Measurements from ENCODE around the gene C2orf92. TPM values are rescaled to one million over a fixed set of nuclear protein-coding genes. Genes with fewer than 3 reads are reported as not detected.

Gene C2orf92
- total RNA-seq, 1 experiment from 2014 or later, result 6.9 TPM

- Mint-ChIP-seq H3K27ac (ENCODE audit: unreplicated experiment) (no peak overlapping the region), H3K36me3 (ENCODE audit: insufficient read depth, unreplicated experiment) (no peaks in the 10 kb centered on the region), H3K4me1 (ENCODE audit: low read depth, unreplicated experiment) (peaks cover 8% of the 10 kb centered on the region), H3K9me3 (ENCODE audit: low read depth, unreplicated experiment) (no peaks in the 10 kb centered on the region), H3K27me3 (ENCODE audit: unreplicated experiment) (peaks cover 61% of the 10 kb centered on the region), H3K4me3 (ENCODE audit: low read depth, unreplicated experiment) (no peak overlapping the region)
- CTCF ChIA-PET, result interaction anchor here (0.6 to 4.6 kb wide), 9 partner anchors 9 to 685 kb away, joined by 3 to 21 read pairs (median 5); partner anchors contain the start of genes ACTR1B and COX5B
- intact Hi-C loops (cut with micrococcal nuclease; ENCODE audit: unreplicated experiment), result loop anchor here (1.0 to 5.0 kb wide), 2 partner anchors 487 to 685 kb away; no protein-coding TSS in a partner anchor
- no peak for TF ChIP-seq CTCF (IDR thresholded peaks at IDR 0.05; ENCODE audit: unreplicated experiment)
- no TSS peak for BruUV-seq (replicated peaks)
- DNase-seq, result peak; percentile 73
Measured at GRCh38 chr2:97699765-97700444, 30.4 kb downstream of the C2orf92 start.

DNA sequence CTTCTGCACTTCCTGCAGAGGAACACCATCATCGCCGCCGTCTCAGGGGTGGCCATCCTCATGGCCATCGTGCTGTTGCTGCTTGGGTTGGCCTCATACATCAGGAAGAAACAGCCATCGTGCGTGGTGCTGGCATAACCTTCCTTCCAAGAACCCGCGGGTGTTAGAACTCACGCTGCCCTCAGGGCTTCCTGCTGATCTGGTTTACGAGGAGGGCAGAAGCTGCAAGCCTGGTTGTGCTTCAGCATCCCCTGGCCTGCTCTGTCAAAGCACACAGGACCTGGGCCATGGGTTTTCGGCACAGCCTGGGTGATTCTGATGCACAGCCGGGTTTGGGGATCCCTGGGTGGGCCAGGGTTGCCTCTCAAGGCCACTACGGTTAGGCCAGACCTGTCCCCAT lies 31.7 kb downstream of the C2orf92 start:
- H3K27ac Mint-ChIP-seq (ENCODE audit: unreplicated experiment), result no peak overlapping the region
- CTCF ChIA-PET, result interaction anchor here (1.6 kb wide), 1 partner anchor 684 kb away, joined by 8 read pairs; no protein-coding TSS in a partner anchor
- no peak for TF ChIP-seq CTCF (IDR thresholded peaks at IDR 0.05; ENCODE audit: unreplicated experiment)
- intact Hi-C loops (cut with micrococcal nuclease; ENCODE audit: unreplicated experiment), result loop anchor here (5.0 kb wide), 1 partner anchor 486 kb away; no protein-coding TSS in a partner anchor
- peaks cover 50% of the 10 kb centered on the region for H3K27me3 Mint-ChIP-seq (ENCODE audit: unreplicated experiment)
- H3K4me3 Mint-ChIP-seq (ENCODE audit: low read depth, unreplicated experiment), result no peak overlapping the region
- H3K36me3 Mint-ChIP-seq (ENCODE audit: insufficient read depth, unreplicated experiment), result no peaks in the 10 kb centered on the region
- no peak for DNase-seq
- H3K9me3 Mint-ChIP-seq (ENCODE audit: low read depth, unreplicated experiment), result no peaks in the 10 kb centered on the region
- no peaks in the 10 kb centered on the region for H3K4me1 Mint-ChIP-seq (ENCODE audit: low read depth, unreplicated experiment)
- BruUV-seq (replicated peaks), result no TSS peak

DNA sequence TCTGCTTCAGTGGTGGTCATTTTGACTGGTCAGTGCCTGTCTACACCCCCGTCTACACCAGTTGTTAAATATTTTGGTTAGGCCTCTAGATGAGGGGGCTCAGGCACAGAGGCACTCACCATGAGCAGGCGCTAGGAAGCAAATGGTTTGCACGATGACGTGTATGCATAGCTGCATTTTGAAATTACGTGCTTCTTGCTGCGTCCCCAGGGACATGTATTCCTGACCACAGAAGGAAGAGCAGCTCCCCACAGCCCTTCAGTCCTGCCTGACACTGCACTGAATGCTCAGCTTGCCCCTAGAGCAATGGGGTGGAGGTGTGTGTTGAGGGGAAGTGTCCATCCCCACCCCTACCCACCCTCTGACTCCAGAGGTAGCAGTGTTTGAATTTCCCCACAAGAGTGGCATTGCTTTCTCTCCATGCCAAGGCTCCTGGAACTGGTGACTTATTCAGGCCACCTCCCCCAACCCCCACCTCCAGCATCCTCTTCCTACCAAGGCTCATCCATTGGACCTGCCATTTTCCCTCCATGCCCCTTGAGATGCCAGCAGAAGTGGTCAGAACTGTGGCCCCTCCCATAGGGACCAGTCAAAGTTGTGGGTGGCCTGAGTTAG lies 32.4 kb downstream of the C2orf92 start:
- Mint-ChIP-seq H3K4me1 (ENCODE audit: low read depth, unreplicated experiment) (no peaks in the 10 kb centered on the region), H3K4me3 (ENCODE audit: low read depth, unreplicated experiment) (no peak overlapping the region), H3K27ac (ENCODE audit: unreplicated experiment) (no peak overlapping the region), H3K9me3 (ENCODE audit: low read depth, unreplicated experiment) (no peaks in the 10 kb centered on the region), H3K27me3 (ENCODE audit: unreplicated experiment) (peaks cover 51% of the 10 kb centered on the region), H3K36me3 (ENCODE audit: insufficient read depth, unreplicated experiment) (no peaks in the 10 kb centered on the region)
- CTCF ChIA-PET, result no interaction called here
- TF ChIP-seq CTCF (IDR thresholded peaks at IDR 0.05; ENCODE audit: unreplicated experiment), result no peak
- intact Hi-C loops (cut with micrococcal nuclease; ENCODE audit: unreplicated experiment), result loop anchor here (5.0 kb wide), 1 partner anchor 485 kb away; no protein-coding TSS in a partner anchor
- no peak for DNase-seq
- BruUV-seq (replicated peaks), result no TSS peak

- H3K9me3 Mint-ChIP-seq (ENCODE audit: low read depth, unreplicated experiment), result no peaks in the 10 kb centered on the region
- TF ChIP-seq CTCF (IDR thresholded peaks at IDR 0.05; ENCODE audit: unreplicated experiment), result no peak
- H3K4me1 Mint-ChIP-seq (ENCODE audit: low read depth, unreplicated experiment), result no peaks in the 10 kb centered on the region
- H3K27me3 Mint-ChIP-seq (ENCODE audit: unreplicated experiment), result peaks cover 57% of the 10 kb centered on the region
- BruUV-seq (replicated peaks), result no TSS peak
- no peak overlapping the region for H3K4me3 Mint-ChIP-seq (ENCODE audit: low read depth, unreplicated experiment)
- intact Hi-C loops (cut with micrococcal nuclease; ENCODE audit: unreplicated experiment), result loop anchor here (5.0 kb wide), 1 partner anchor 484 kb away; no protein-coding TSS in a partner anchor
- CTCF ChIA-PET, result interaction anchor here (1.2 kb wide), 1 partner anchor 37 kb away, joined by 3 read pairs; no protein-coding TSS in a partner anchor
- H3K27ac Mint-ChIP-seq (ENCODE audit: unreplicated experiment), result no peak overlapping the region
- H3K36me3 Mint-ChIP-seq (ENCODE audit: insufficient read depth, unreplicated experiment), result no peaks in the 10 kb centered on the region
- no peak for DNase-seq
Measured at GRCh38 chr2:97702731-97703470, 33.4 kb downstream of the C2orf92 start.
